B cell (primary cell): Measurements from ENCODE around the gene POLN. TPM values are rescaled to one million over a fixed set of nuclear protein-coding genes. Genes with fewer than 3 reads are reported as not detected.
A peak's percentile ranks its signal among the peaks of the same experiment; 100 is the strongest.

Experiments
- ATAC-seq: fragments of 200-7000 bp; cut with Tn5 transposase; one replicate; pipeline ENCODE4 v1.10.0; 2021; ENCODE audit warnings: low read depth, mild to moderate bottlenecking, moderate number of reproducible peaks, moderate library complexity
- CTCF ChIA-PET: fragments of 350-600 bp; sonication (Branson Sonifier 250); formaldehyde crosslinking; loops from one replicate; lab custom pipeline; 2021; ENCODE audit warnings: antibody characterized with exemption, inconsistent platforms; lab: Charles Lee
- POLR2A ChIA-PET: fragments of 350-600 bp; sonication (Branson Sonifier 250); formaldehyde crosslinking; loops from one replicate; lab custom pipeline; 2021; ENCODE audit warnings: antibody characterized with exemption; lab: Charles Lee
- DNase-seq: peaks from one replicate; pipeline ENCODE4 v3.0.0; 2013
- H2AFZ ChIP-seq: 2 replicates; pipeline ENCODE4 v1.6.1; 2012; ENCODE audit warnings: mild to moderate bottlenecking, low read depth, low read length; ENCODE audit not compliant: insufficient read depth, poor library complexity, severe bottlenecking
- H3K27ac ChIP-seq, 2 donors: 1 replicate in 1 of 2; 2 replicates in 1 of 2; pipeline ENCODE4 v1.5.1; 2012 to 2013; ENCODE audit warnings: low read length in 2 of 2, mild to moderate bottlenecking in 2 of 2, moderate library complexity in 1 of 2
- H3K27me3 ChIP-seq, 4 experiments: fragments of 200-600 bp in 1 of 4; sonication (generic) in 1 of 4; replicated peaks in 1 of 4; 1 replicate in 2 of 4; 2 replicates in 2 of 4; pipeline versions ENCODE4 v1.6.1 to v1.7.0; 2013 to 2016; ENCODE audit warnings: low read length in 3 of 4, mild to moderate bottlenecking in 2 of 4, mixed read lengths in 1 of 4, moderate library complexity in 1 of 4; ENCODE audit not compliant: insufficient read depth in 4 of 4, control insufficient read depth in 3 of 4; ENCODE audit errors: control extremely low read depth in 1 of 4
- H3K36me3 ChIP-seq, 2 experiments: replicated peaks in 1 of 2; 1 replicate in 1 of 2; 2 replicates in 1 of 2; pipeline versions ENCODE4 v1.6.1 to v1.7.1; 2013; ENCODE audit warnings: low read length in 1 of 2; ENCODE audit not compliant: insufficient read depth in 2 of 2, control insufficient read depth in 1 of 2; ENCODE audit errors: control extremely low read depth in 1 of 2, extremely low read depth in 1 of 2
- H3K4me1 ChIP-seq, 2 donors: fragments of 200-600 bp in 1 of 2; sonication (generic) in 1 of 2; 1 replicate in 1 of 2; 2 replicates in 1 of 2; pipeline versions ENCODE4 v1.5.1 to v1.6.1; 2013 to 2017; ENCODE audit warnings: low read length in 2 of 2; ENCODE audit not compliant: control insufficient read depth in 2 of 2, insufficient read depth in 2 of 2
- H3K4me2 ChIP-seq: replicated peaks from 2 replicates; pipeline ENCODE3; 2012; ENCODE audit warnings: mild to moderate bottlenecking, low read depth, low read length; ENCODE audit not compliant: poor library complexity, severe bottlenecking
- H3K4me3 ChIP-seq, 5 experiments: fragments of 200-600 bp in 1 of 5; sonication (generic) in 1 of 5; 1 replicate in 3 of 5; 2 replicates in 2 of 5; pipeline versions ENCODE4 v1.5.1 to v1.7.0; 2011 to 2016; ENCODE audit warnings: low read length in 4 of 5, mild to moderate bottlenecking in 4 of 5, low read depth in 2 of 5, control low read depth in 1 of 5, moderate library complexity in 1 of 5; ENCODE audit not compliant: insufficient read depth in 1 of 5; ENCODE audit errors: control extremely low read depth in 1 of 5, extremely low read depth in 1 of 5
- H3K79me2 ChIP-seq: fragments of 200-600 bp; sonication (generic); one replicate; pipeline ENCODE4 v1.6.0; 2016; ENCODE audit warnings: low read length; ENCODE audit not compliant: control insufficient read depth, insufficient read depth
- H3K9ac ChIP-seq: fragments of 200-600 bp; sonication (generic); 2 replicates; pipeline ENCODE4 v1.6.1; 2017; ENCODE audit warnings: mild to moderate bottlenecking, low read length, moderate library complexity
- H3K9me3 ChIP-seq, 3 donors: one replicate each; pipeline versions ENCODE4 v1.6.1 to v1.7.1; 2013; ENCODE audit warnings: low read length in 2 of 3; ENCODE audit not compliant: control insufficient read depth in 2 of 3, insufficient read depth in 1 of 3; ENCODE audit errors: control extremely low read depth in 1 of 3
- H4K20me1 ChIP-seq: 2 replicates; pipeline ENCODE4 v1.6.0; 2012; ENCODE audit warnings: mild to moderate bottlenecking, low read length; ENCODE audit not compliant: insufficient read depth, control insufficient read depth, poor library complexity, severe bottlenecking
- H3K27ac Mint-ChIP-seq: one replicate; pipeline ENCODE4 v1.8.0; 2021; ENCODE audit warnings: mixed read lengths
- H3K27me3 Mint-ChIP-seq: one replicate; pipeline ENCODE4 v1.8.0; 2021; ENCODE audit warnings: mixed read lengths
- H3K4me1 Mint-ChIP-seq: one replicate; pipeline ENCODE4 v1.8.0; 2021; ENCODE audit warnings: mixed read lengths
- H3K4me3 Mint-ChIP-seq: one replicate; pipeline ENCODE4 v1.8.0; 2021; ENCODE audit warnings: mixed read lengths
- H3K9me3 Mint-ChIP-seq: one replicate; pipeline ENCODE4 v1.8.0; 2022; ENCODE audit warnings: mixed read lengths; ENCODE audit not compliant: insufficient read depth
- CTCF ChIP-seq: fragments of 200-600 bp; IDR thresholded peaks from one replicate; pipeline ENCODE4 v1.8.0; 2022; ENCODE audit warnings: antibody characterized with exemption, mild to moderate bottlenecking
- EZH2 ChIP-seq: IDR thresholded peaks from 2 replicates; pipeline ENCODE4 v1.6.1; 2012; ENCODE audit warnings: borderline replicate concordance, low read depth, mild to moderate bottlenecking, moderate library complexity, low read length; ENCODE audit not compliant: insufficient read depth, poor library complexity, severe bottlenecking
- WGBS: methylation state at CpG from one replicate; pipeline ENCODE4 v1.1.5; 2013; ENCODE audit warnings: missing lambda C conversion rate; ENCODE audit not compliant: insufficient coverage; 5-methylcytosine and 5-hydroxymethylcytosine counted together
- intact Hi-C: fragments of 100-400 bp; cut with micrococcal nuclease; formaldehyde crosslinking; loops from one replicate; pipeline ENCODE4 v1.10.0; 2022
- polyA plus RNA-seq: library from polyadenylated mRNA; depleted of rRNA; stranded (reverse); fragments of >200 nt; gene quantifications from 2 replicates; pipeline ENCODE4 v1.2.3, GENCODE V29; 2012
- total RNA-seq, 2 donors: library from RNA; stranded (reverse); fragments of 120-200 nt in 1 of 2; gene quantifications; 1 replicate in 1 of 2; 2 replicates in 1 of 2; pipeline versions ENCODE4 v1.2.3 to v1.2.4, GENCODE V29; 2013 to 2022

POLN gene
- total and polyA plus RNA-seq, 2 donors (not counting 1 experiment from before 2014, with no cell fraction given) = 0.73 to 1.5 TPM

GRCh38 chr4:2285613-2286381, 43.9 kb upstream of the POLN start:
- ChIA-PET POLR2A (no interaction called here), CTCF (no interaction called here)
- Histone ChIP-seq H3K36me3 (no peaks in the 10 kb centered on the region), H4K20me1 (no peaks in the 10 kb centered on the region), H3K9me3 (peaks cover 0 to 5% (median 0%) of the 10 kb centered on the region in 3 donors), H3K4me3 (no peak overlapping the region), H3K9ac (no peak overlapping the region), H3K79me2 (no peaks in the 10 kb centered on the region), H3K4me2 (no peak overlapping the region), H3K27ac (no peak overlapping the region), H3K27me3 (peaks cover 0 to 4% (median 0%) of the 10 kb centered on the region in 4 experiments), H3K4me1 (peaks cover 30 to 31% of the 10 kb centered on the region in 2 donors), H2AFZ (no peak overlapping the region)
- ATAC-seq (no peak), DNase-seq (no peak)
- 91% methylated on average over 27 of the region's 27 CpGs for WGBS
- Mint-ChIP-seq H3K4me1 (peaks cover 36% of the 10 kb centered on the region), H3K9me3 (no peaks in the 10 kb centered on the region), H3K27ac (no peak overlapping the region), H3K27me3 (no peaks in the 10 kb centered on the region), H3K4me3 (no peak overlapping the region)
- intact Hi-C loops = no loop called here
- no peak for TF ChIP-seq EZH2
- no peak for TF ChIP-seq CTCF

- Histone ChIP-seq H3K36me3 (no peaks in the 10 kb centered on the region), H3K9me3 (no peaks in the 10 kb centered on the region), H3K27ac (no peak overlapping the region), H3K4me1 (peaks cover 24% of the 10 kb centered on the region in 2 donors), H3K27me3 (peaks cover 0 to 4% (median 0%) of the 10 kb centered on the region in 4 experiments), H3K4me2 (no peak overlapping the region), H2AFZ (no peak overlapping the region), H4K20me1 (no peaks in the 10 kb centered on the region), H3K9ac (no peak overlapping the region), H3K79me2 (no peaks in the 10 kb centered on the region), H3K4me3 (no peak overlapping the region)
- intact Hi-C loops = loop anchor here (5.0 kb wide), 3 partner anchors 42 to 182 kb away; partner anchors contain the start of gene RNF4
- ChIA-PET POLR2A (no interaction called here), CTCF (no interaction called here)
- Mint-ChIP-seq H3K4me3 (no peak overlapping the region), H3K9me3 (no peaks in the 10 kb centered on the region), H3K4me1 (peaks cover 34% of the 10 kb centered on the region), H3K27ac (peak overlapping the region; percentile 46), H3K27me3 (no peaks in the 10 kb centered on the region)
- no peak for DNase-seq
- WGBS = 84% methylated on average over 15 of the region's 15 CpGs
- TF ChIP-seq CTCF (no peak), EZH2 (no peak)
- ATAC-seq = no peak
Measured at GRCh38 chr4:2284934-2285612, 43.2 kb upstream of the POLN start.
